GM12878 (cell line): ENCODE data around the gene LSAMP. TPM values are rescaled to one million over a fixed set of nuclear protein-coding genes. Genes with fewer than 3 reads are reported as not detected.

Experiments used
- ATAC-seq: fragments of 200-7000 bp; cut with Tn5 transposase; 3 replicates; pipeline ENCODE4 v1.9.1; 2020; ENCODE audit warnings: mild to moderate bottlenecking, moderate library complexity
- BruUV-seq: library from RNA; stranded (reverse); fragments of 400-500 nt; replicated peaks from 2 replicates; lab custom pipeline; 2021; lab: Mats Ljungman, UMichigan
- CTCF ChIA-PET: fragments of 300-600 bp; sonication (Branson Sonifier 250); formaldehyde crosslinking; extraction: SDS; loops from one replicate; lab custom pipeline; 2021; ENCODE audit warnings: inconsistent platforms; lab: Yijun Ruan, JAX
- POLR2A ChIA-PET: fragments of 350-600 bp; formaldehyde crosslinking; extraction: SDS; loops from one replicate; lab custom pipeline; 2021; ENCODE audit warnings: inconsistent platforms; lab: Charles Lee
- RAD21 ChIA-PET: fragments of 300-600 bp; sonication (Branson Sonifier 250); formaldehyde crosslinking; loops from one replicate; lab custom pipeline; 2023; ENCODE audit warnings: antibody characterized with exemption; ENCODE audit not compliant: unreplicated experiment; lab: Charles Lee
- SMC1A ChIA-PET: fragments of 300-600 bp; sonication (Branson Sonifier 250); formaldehyde crosslinking; loops from one replicate; lab custom pipeline; 2023; ENCODE audit not compliant: unreplicated experiment, uncharacterized antibody; lab: Charles Lee
- DNase-seq: peaks from one replicate; pipeline ENCODE4 v3.0.0-alpha.2; 2011; ENCODE audit warnings: low read depth, low spot score
- FAIRE-seq: peaks from 3 replicates; lab custom pipeline; 2011; peaks lifted over from hg19 to GRCh38; lab: Jason Lieb, UNC
- H2AFZ ChIP-seq: 2 replicates; pipeline ENCODE4 v1.6.0; 2011; ENCODE audit warnings: low read depth, low read length, control low read depth; ENCODE audit not compliant: control insufficient read depth
- H3K27ac ChIP-seq: 2 replicates; pipeline ENCODE4 v1.5.1; 2011; ENCODE audit warnings: control low read depth; ENCODE audit not compliant: control insufficient read depth, insufficient read depth
- H3K27me3 ChIP-seq, 2 experiments: replicated peaks in 1 of 2; 2 replicates each; pipeline versions ENCODE4 v1.6.0 to v1.6.1; 2011; ENCODE audit warnings: low read length in 1 of 2; ENCODE audit not compliant: control insufficient read depth in 2 of 2, insufficient read depth in 2 of 2
- H3K36me3 ChIP-seq, 2 experiments: 2 replicates each; pipeline ENCODE4 v1.5.1; 2011; ENCODE audit warnings: low read length in 1 of 2; ENCODE audit not compliant: control insufficient read depth in 2 of 2, insufficient read depth in 2 of 2
- H3K4me1 ChIP-seq: 2 replicates; pipeline ENCODE4 v1.6.1; 2011; ENCODE audit warnings: mild to moderate bottlenecking, low read length, moderate library complexity, mixed read lengths; ENCODE audit not compliant: control insufficient read depth, insufficient read depth
- H3K4me2 ChIP-seq: 2 replicates; pipeline ENCODE4 v1.6.0; 2011; ENCODE audit warnings: control low read depth; ENCODE audit not compliant: control insufficient read depth, insufficient read depth
- H3K4me3 ChIP-seq: fragments of 200-600 bp; sonication (generic); 2 replicates; pipeline ENCODE4 v1.5.1; 2016
- H3K79me2 ChIP-seq: 2 replicates; pipeline ENCODE4 v1.6.0; 2011; ENCODE audit warnings: low read length; ENCODE audit not compliant: control insufficient read depth, insufficient read depth
- H3K9ac ChIP-seq: 2 replicates; pipeline ENCODE4 v1.8.0; 2011; ENCODE audit warnings: low read length, control low read depth, mixed read lengths; ENCODE audit not compliant: control insufficient read depth, insufficient read depth
- H3K9me3 ChIP-seq: replicated peaks from 3 replicates; pipeline ENCODE4 v1.5.1; 2011; ENCODE audit warnings: mild to moderate bottlenecking, low read length; ENCODE audit not compliant: control insufficient read depth, insufficient read depth
- H4K20me1 ChIP-seq: 2 replicates; pipeline ENCODE4 v1.6.0; 2011; ENCODE audit not compliant: control insufficient read depth, insufficient read depth
- SMC3 ChIP-seq: IDR thresholded peaks from 2 replicates; pipeline ENCODE4 v1.6.1; 2011; ENCODE audit warnings: low read length, improper control_type of control experiment, borderline replicate concordance
- TARDBP ChIP-seq: IDR thresholded peaks from 2 replicates; pipeline ENCODE4 v1.6.1; 2016; ENCODE audit warnings: borderline replicate concordance
- WGBS: methylation state at CpG from one replicate; pipeline ENCODE4 v1.1.6; 2016; ENCODE audit warnings: low lambda C conversion rate; ENCODE audit not compliant: insufficient replicate concordance, insufficient coverage; ENCODE audit errors: missing lambda C conversion rate; 5-methylcytosine and 5-hydroxymethylcytosine counted together
- in situ Hi-C: fragments of 300-500 bp; cut with MboI; formaldehyde crosslinking; loops from 9 replicates; pipeline ENCODE4 v1.14.3; 2018; ENCODE audit warnings: mixed read lengths
- intact Hi-C: fragments of 100-400 bp; cut with micrococcal nuclease; formaldehyde crosslinking; loops from one replicate; pipeline ENCODE4 v1.14.2; 2022; ENCODE audit not compliant: unreplicated experiment
- polyA plus RNA-seq, 11 experiments: library from polyadenylated mRNA; depleted of rRNA in 4 of 11; unstranded in 6 of 11; stranded (reverse) in 5 of 11; fragments of >200 nt; fragmentation: Nextera tagmentation in 4 of 11; fragmentation: Illumina TruSeq in 1 of 11; extraction: Ambion mirVana in 4 of 11; extraction: Trizol in 1 of 11; gene quantifications; 1 replicate in 1 of 11; 2 replicates in 10 of 11; pipeline versions ENCODE4 v1.2.1 to v1.2.3, GENCODE V29; 2011 to 2016; ENCODE audit warnings: inconsistent platforms in 2 of 11, missing spikeins in 2 of 11, low read depth in 1 of 11
- total RNA-seq, 4 experiments: library from RNA; depleted of rRNA in 3 of 4; stranded (reverse); fragments of >200 nt in 3 of 4; fragmentation: Illumina TruSeq in 1 of 4; extraction: Trizol in 1 of 4; gene quantifications; 2 replicates each; pipeline versions ENCODE4 v1.2.1 to v1.2.3, GENCODE V29; 2013 to 2021
- TF ChIP-seq, protein P1 (sequence below): fragments of 450-650 bp; formaldehyde crosslinking; IDR thresholded peaks from 2 replicates; pipeline ENCODE4 v1.4.0; 2022; ENCODE audit warnings: mild to moderate bottlenecking, moderate library complexity

Gene LSAMP
- total and polyA plus RNA-seq, 10 of the 15 experiments (the other 5 are each of a cell fraction or from before 2014, with no cell fraction given): 2.0 to 12.7 (median 6.5) TPM

DNA sequence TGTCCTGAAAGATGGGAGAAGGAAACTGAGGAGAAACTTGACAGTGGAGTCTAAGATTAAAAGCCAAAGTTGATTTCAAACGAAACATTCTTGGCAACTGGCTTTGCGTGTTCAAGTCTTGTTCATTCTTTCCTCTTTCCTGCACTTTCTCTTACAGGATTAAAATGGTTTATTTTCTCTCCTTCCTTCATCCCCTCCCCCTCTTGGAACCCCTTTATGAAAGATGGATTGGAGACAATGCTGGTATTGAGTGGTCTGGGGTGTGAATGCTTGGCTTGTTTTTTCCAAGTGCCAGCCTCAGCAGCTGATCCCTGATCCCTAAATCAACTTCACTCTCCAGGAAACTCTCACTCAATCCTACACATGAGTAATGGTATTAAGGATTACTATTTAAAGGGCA lies 703 bp upstream of the LSAMP start:
- CTCF ChIA-PET: interaction anchor here (0.7 kb wide), 1 partner anchor 629 kb away, joined by 3 read pairs; no protein-coding TSS in a partner anchor

More for the DNA sequence above, 703 bp upstream of the LSAMP start:
- POLR2A ChIA-PET: interaction anchor here (0.9 kb wide), 1 partner anchor 8 kb away, joined by 3 read pairs; no protein-coding TSS in a partner anchor
- Histone ChIP-seq H3K79me2 (no peaks in the 10 kb centered on the region), H3K9ac (no peak overlapping the region), H3K27ac (no peak overlapping the region), H3K4me2 (no peak overlapping the region), H3K4me1 (no peaks in the 10 kb centered on the region), H3K36me3 (no peaks in the 10 kb centered on the region), H3K9me3 (no peaks in the 10 kb centered on the region), H2AFZ (no peak overlapping the region), H3K27me3 (peaks cover 2 to 6% of the 10 kb centered on the region in 2 experiments; a peak in 2 of 4 replicates), H3K4me3 (no peak overlapping the region), H4K20me1 (no peaks in the 10 kb centered on the region)
- FAIRE-seq (no peak), DNase-seq (no peak), ATAC-seq (no peak)
- RAD21 ChIA-PET: interaction anchor here (1.2 kb wide), 1 partner anchor 103 kb away, joined by 3 read pairs; no protein-coding TSS in a partner anchor
- TF ChIP-seq SMC3 (no peak), TARDBP (no peak)
- TF ChIP-seq, protein P1, sequence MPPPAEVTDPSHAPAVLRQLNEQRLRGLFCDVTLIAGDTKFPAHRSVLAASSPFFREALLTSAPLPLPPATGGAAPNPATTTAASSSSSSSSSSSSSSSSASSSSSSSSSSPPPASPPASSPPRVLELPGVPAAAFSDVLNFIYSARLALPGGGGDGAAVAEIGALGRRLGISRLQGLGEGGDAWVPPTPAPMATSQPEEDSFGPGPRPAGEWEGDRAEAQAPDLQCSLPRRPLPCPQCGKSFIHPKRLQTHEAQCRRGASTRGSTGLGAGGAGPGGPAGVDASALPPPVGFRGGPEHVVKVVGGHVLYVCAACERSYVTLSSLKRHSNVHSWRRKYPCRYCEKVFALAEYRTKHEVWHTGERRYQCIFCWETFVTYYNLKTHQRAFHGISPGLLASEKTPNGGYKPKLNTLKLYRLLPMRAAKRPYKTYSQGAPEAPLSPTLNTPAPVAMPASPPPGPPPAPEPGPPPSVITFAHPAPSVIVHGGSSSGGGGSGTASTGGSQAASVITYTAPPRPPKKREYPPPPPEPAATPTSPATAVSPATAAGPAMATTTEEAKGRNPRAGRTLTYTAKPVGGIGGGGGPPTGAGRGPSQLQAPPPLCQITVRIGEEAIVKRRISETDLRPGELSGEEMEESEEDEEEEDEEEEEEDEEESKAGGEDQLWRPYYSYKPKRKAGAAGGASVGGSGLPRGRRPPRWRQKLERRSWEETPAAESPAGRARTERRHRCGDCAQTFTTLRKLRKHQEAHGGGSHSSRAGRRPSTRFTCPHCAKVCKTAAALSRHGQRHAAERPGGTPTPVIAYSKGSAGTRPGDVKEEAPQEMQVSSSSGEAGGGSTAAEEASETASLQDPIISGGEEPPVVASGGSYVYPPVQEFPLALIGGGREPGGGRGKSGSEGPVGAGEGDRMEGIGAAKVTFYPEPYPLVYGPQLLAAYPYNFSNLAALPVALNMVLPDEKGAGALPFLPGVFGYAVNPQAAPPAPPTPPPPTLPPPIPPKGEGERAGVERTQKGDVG (CRISPR knock-in tag): no peak
- BruUV-seq: no TSS peak
- intact Hi-C loops (no loop called here), in situ Hi-C loops (no loop called here)
- SMC1A ChIA-PET: interaction anchor here (1.8 to 2.1 kb wide), 2 partner anchors 11 to 108 kb away, joined by 4 to 8 read pairs; no protein-coding TSS in a partner anchor
- WGBS: 46% methylated on average over 2 of the region's 2 CpGs
